HL-60 (cell line): Measurements from ENCODE around the gene RTF2.

Experiments used
- DNase-seq, 2 experiments: peaks; one replicate each; pipeline ENCODE4 v3.0.0-alpha.2; 2010 to 2020; ENCODE audit warnings: low read depth in 1 of 2, low spot score in 1 of 2
- H3K27ac ChIP-seq: fragments of 250-450 bp; sonication (Bioruptor Pico); replicated peaks from 2 replicates; pipeline ENCODE4 v1.5.1; 2020; ENCODE audit warnings: mild to moderate bottlenecking, moderate library complexity
- H3K27me3 ChIP-seq: fragments of 250-450 bp; sonication (Bioruptor Pico); 2 replicates; pipeline ENCODE4 v1.5.1; 2021; ENCODE audit warnings: mild to moderate bottlenecking, moderate library complexity; ENCODE audit not compliant: insufficient read depth, poor library complexity, severe bottlenecking
- H3K4me3 ChIP-seq: replicated peaks from 2 replicates; pipeline ENCODE4 v1.5.1; 2011; ENCODE audit warnings: mild to moderate bottlenecking, control low read depth, low read length; ENCODE audit not compliant: insufficient read depth
- CTCF ChIP-seq: IDR thresholded peaks from one replicate; pipeline ENCODE4 v1.5.1; 2011; ENCODE audit warnings: low read length, control low read depth, inconsistent platforms; ENCODE audit not compliant: insufficient read depth
- GABPA ChIP-seq: IDR thresholded peaks from 2 replicates; pipeline ENCODE4 v1.6.1; 2012; ENCODE audit warnings: low read depth
- POLR2AphosphoS5 ChIP-seq: IDR thresholded peaks from 2 replicates; pipeline ENCODE4 v1.6.1; 2012; ENCODE audit warnings: low read depth
- REST ChIP-seq: IDR thresholded peaks from 2 replicates; pipeline ENCODE4 v1.6.1; 2012; ENCODE audit warnings: low read depth; ENCODE audit not compliant: insufficient replicate concordance
- SPI1 ChIP-seq: IDR thresholded peaks from 2 replicates; pipeline ENCODE4 v1.6.1; 2012; ENCODE audit warnings: low read depth, mild to moderate bottlenecking, borderline replicate concordance

Gene RTF2

GRCh38 chr20:56460459-56460858 is 8.0 kb upstream of the RTF2 start:
- H3K4me3 ChIP-seq = no peak overlapping the region
- DNase-seq = no peak
- no peak overlapping the region for H3K27ac ChIP-seq
- no peaks in the 10 kb centered on the region for H3K27me3 ChIP-seq
- TF ChIP-seq CTCF (no peak), REST (no peak), POLR2AphosphoS5 (no peak), SPI1 (no peak), GABPA (no peak)

- Histone ChIP-seq H3K27ac (no peak overlapping the region), H3K4me3 (no peak overlapping the region), H3K27me3 (no peaks in the 10 kb centered on the region)
- no peak for DNase-seq
- TF ChIP-seq REST (no peak), POLR2AphosphoS5 (no peak), GABPA (no peak), SPI1 (no peak), CTCF (no peak)
These were observed 6.9 kb upstream of the RTF2 start for GRCh38 chr20:56461576-56461975.

- peak; percentile 45 to 77 for DNase-seq
- Histone ChIP-seq H3K27me3 (no peaks in the 10 kb centered on the region), H3K27ac (peak overlapping the region; percentile 33), H3K4me3 (no peak overlapping the region)
- TF ChIP-seq SPI1 = peak; percentile 64; the same call in 1 of the 2 replicates
- peak; percentile 24; the same call in 1 of the 2 replicates for TF ChIP-seq POLR2AphosphoS5
- no peak for TF ChIP-seq CTCF
These were observed 5.0 kb upstream of the RTF2 start for GRCh38 chr20:56463428-56463827.

GRCh38 chr20:56465997-56466396 is 2.4 kb upstream of the RTF2 start:
- Histone ChIP-seq H3K27ac (peak overlapping the region; percentile 38), H3K27me3 (no peaks in the 10 kb centered on the region), H3K4me3 (no peak overlapping the region)
- DNase-seq = peak in 1 of 2 experiments; percentile 66
- TF ChIP-seq SPI1 (peak; percentile 86), CTCF (no peak)
